ENCODE results near the gene CRACR2B.

The CRACR2B gene

GRCh38 chr11:829847-830294 is 2.2 kb downstream of the CRACR2B start:
- Histone ChIP-seq H3K4me2 (ENCODE audit: low read length) (peak overlapping the region; percentile 57), H3K79me2 (no peaks in the 10 kb centered on the region), H3K27ac (no peak overlapping the region), H3K36me3 (ENCODE audit: control insufficient read depth, insufficient read depth, low read length) (no peaks in the 10 kb centered on the region), H2AFZ (peak overlapping the region; percentile 3), H3K4me1 (peaks cover 2% of the 10 kb centered on the region), H3K27me3 (ENCODE audit: control insufficient read depth, insufficient read depth, low read length) (no peaks in the 10 kb centered on the region), H3K9me3 (ENCODE audit: control insufficient read depth, low read length) (no peaks in the 10 kb centered on the region), H3K4me3 (ENCODE audit: low read depth, low read length) (peak overlapping the region; percentile 22), H3K9ac (no peak overlapping the region)
- TF ChIP-seq CTCF (IDR thresholded peaks at IDR 0.05) = no peak

- Histone ChIP-seq H3K79me2 (no peaks in the 10 kb centered on the region), H3K27me3 (ENCODE audit: control insufficient read depth, insufficient read depth, low read length) (no peaks in the 10 kb centered on the region), H2AFZ (peak overlapping the region; percentile 38), H3K27ac (no peak overlapping the region), H3K9ac (no peak overlapping the region), H3K9me3 (ENCODE audit: control insufficient read depth, low read length) (no peaks in the 10 kb centered on the region), H3K4me1 (peaks cover 2% of the 10 kb centered on the region), H3K4me2 (ENCODE audit: low read length) (peak overlapping the region; percentile 57), H3K36me3 (ENCODE audit: control insufficient read depth, insufficient read depth, low read length) (no peaks in the 10 kb centered on the region), H3K4me3 (ENCODE audit: low read depth, low read length) (peak overlapping the region; percentile 25)
- no peak for TF ChIP-seq CTCF (IDR thresholded peaks at IDR 0.05)
Measured at GRCh38 chr11:830295-831117, 2.8 kb downstream of the CRACR2B start.

GRCh38 chr11:831118-831864 is 3.6 kb downstream of the CRACR2B start:
- H3K36me3 ChIP-seq (ENCODE audit: control insufficient read depth, insufficient read depth, low read length) = no peaks in the 10 kb centered on the region
- no peak overlapping the region for H2AFZ ChIP-seq
- no peak overlapping the region for H3K4me2 ChIP-seq (ENCODE audit: low read length)
- H3K9me3 ChIP-seq (ENCODE audit: control insufficient read depth, low read length) = no peaks in the 10 kb centered on the region
- H3K79me2 ChIP-seq = no peaks in the 10 kb centered on the region
- no peak overlapping the region for H3K9ac ChIP-seq
- peaks cover 2% of the 10 kb centered on the region for H3K4me1 ChIP-seq
- H3K27me3 ChIP-seq (ENCODE audit: control insufficient read depth, insufficient read depth, low read length) = no peaks in the 10 kb centered on the region
- no peak overlapping the region for H3K27ac ChIP-seq
- no peak for TF ChIP-seq CTCF (IDR thresholded peaks at IDR 0.05)
- H3K4me3 ChIP-seq (ENCODE audit: low read depth, low read length) = no peak overlapping the region

GRCh38 chr11:831961-832528 is 4.3 kb downstream of the CRACR2B start:
- Histone ChIP-seq H3K9ac (no peak overlapping the region), H3K4me1 (peaks cover 2% of the 10 kb centered on the region), H3K79me2 (no peaks in the 10 kb centered on the region), H3K27me3 (ENCODE audit: control insufficient read depth, insufficient read depth, low read length) (no peaks in the 10 kb centered on the region), H3K27ac (no peak overlapping the region), H3K4me2 (ENCODE audit: low read length) (peak overlapping the region; percentile 21), H3K4me3 (ENCODE audit: low read depth, low read length) (peak overlapping the region; percentile 20), H2AFZ (peak overlapping the region; percentile 68), H3K36me3 (ENCODE audit: control insufficient read depth, insufficient read depth, low read length) (no peaks in the 10 kb centered on the region), H3K9me3 (ENCODE audit: control insufficient read depth, low read length) (no peaks in the 10 kb centered on the region)
- no peak for TF ChIP-seq CTCF (IDR thresholded peaks at IDR 0.05)

All from parathyroid adenoma (tissue), 2 donors.